ENCODE data around the gene ZNF358.

DNA sequence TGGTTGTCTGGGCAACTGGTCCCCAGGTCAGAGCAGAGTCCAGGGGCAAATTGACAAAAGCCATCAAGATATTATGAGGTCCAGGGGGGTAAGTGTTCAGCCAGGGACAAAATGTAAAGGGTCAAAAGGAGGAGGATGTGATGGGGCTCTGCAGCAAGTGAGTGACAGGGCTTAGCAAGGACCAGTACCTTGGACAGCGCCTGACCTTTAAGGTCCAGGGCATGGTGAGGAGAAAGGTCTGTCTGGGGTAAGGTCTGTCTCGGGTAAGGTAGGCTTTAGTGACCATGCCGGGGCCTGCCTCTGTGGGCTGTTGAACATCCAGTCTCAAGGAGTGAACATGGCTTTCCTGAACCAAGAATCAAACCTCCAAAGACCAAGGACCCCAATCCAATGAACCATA lies 6.3 kb upstream of the ZNF358 start:
- TF ChIP-seq, protein P1, sequence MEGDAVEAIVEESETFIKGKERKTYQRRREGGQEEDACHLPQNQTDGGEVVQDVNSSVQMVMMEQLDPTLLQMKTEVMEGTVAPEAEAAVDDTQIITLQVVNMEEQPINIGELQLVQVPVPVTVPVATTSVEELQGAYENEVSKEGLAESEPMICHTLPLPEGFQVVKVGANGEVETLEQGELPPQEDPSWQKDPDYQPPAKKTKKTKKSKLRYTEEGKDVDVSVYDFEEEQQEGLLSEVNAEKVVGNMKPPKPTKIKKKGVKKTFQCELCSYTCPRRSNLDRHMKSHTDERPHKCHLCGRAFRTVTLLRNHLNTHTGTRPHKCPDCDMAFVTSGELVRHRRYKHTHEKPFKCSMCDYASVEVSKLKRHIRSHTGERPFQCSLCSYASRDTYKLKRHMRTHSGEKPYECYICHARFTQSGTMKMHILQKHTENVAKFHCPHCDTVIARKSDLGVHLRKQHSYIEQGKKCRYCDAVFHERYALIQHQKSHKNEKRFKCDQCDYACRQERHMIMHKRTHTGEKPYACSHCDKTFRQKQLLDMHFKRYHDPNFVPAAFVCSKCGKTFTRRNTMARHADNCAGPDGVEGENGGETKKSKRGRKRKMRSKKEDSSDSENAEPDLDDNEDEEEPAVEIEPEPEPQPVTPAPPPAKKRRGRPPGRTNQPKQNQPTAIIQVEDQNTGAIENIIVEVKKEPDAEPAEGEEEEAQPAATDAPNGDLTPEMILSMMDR (IDR thresholded peaks at IDR 0.05) = no peak
- no peak for TF ChIP-seq SIN3A (IDR thresholded peaks at IDR 0.05; ENCODE audit: borderline replicate concordance, insufficient read depth, low read depth, low read length)

Data from Panc1 (cell line).